NT2/D1 (cell line): ENCODE data around the gene ROBO1.

Experiments
- SUZ12 ChIP-seq: IDR thresholded peaks from 2 replicates; pipeline ENCODE4 v1.6.1; 2011; ENCODE audit not compliant: insufficient read length, insufficient read depth; ENCODE audit errors: extremely low read depth
- YY1 ChIP-seq: IDR thresholded peaks from 2 replicates; pipeline ENCODE4 v1.6.1; 2011; ENCODE audit not compliant: insufficient read length, insufficient read depth
- ZNF274 ChIP-seq: IDR thresholded peaks from 2 replicates; pipeline ENCODE4 v1.6.1; 2011; ENCODE audit warnings: mild to moderate bottlenecking, low read depth, low read length

DNA sequence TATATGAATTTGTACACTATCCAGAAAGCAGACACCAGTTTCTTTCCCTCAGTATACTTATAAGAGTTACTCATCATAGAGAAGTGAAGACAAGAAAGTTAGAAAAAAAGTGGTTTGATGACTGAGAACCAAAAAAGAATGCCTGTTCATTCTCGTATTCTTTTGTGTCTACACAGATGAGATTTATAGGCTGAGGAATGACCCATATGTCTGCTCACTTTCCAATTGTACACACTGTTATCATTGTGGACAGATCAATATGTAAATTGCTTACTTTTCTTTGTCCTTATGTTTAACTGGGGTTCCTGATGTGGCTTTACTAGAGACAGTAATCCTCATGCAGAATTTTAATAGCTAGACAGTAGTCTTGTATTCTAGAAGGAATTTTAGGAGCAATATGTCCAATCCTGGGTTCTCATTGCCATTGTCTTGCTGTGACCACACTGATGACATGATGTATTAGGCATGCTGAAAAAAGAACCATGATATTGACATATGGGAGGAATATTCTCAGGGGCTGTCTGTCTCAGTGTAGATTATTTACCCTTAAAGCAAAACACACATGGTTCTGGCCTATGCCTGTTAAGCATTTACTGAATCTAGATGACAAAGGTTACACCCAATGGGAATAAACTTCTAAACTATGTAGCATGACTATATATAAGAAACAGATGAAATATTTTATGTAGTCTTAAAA, 669.7 kb downstream of the ROBO1 start:
- no peak for TF ChIP-seq ZNF274
- no peak for TF ChIP-seq SUZ12
- TF ChIP-seq YY1 = no peak
